ENCODE measurements around the gene PPIL1. TPM values are rescaled to one million over a fixed set of nuclear protein-coding genes. Genes with fewer than 3 reads are reported as not detected.
A peak's percentile ranks its signal among the peaks of the same experiment; 100 is the strongest.

The PPIL1 gene
- total RNA-seq, 1 donor from 2014 or later, result 25.6 TPM

DNA sequence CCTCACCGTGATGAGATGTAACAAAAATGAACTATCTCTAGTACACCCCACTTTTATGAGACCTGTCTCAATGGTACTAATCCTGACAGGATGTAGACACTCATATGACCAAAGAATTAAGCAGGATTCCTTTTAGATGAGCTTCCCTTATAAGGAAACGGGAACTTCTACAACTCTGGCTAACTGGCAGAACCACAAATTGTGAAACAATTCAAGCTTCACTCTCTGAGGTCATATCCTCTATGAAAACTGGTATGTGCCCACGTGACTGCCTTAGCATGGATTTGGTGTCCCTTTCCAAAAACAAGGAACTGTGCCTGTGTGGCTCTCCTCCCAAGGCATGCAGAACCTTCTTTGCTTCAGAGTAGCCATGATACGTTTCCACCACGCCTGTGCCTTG lies 21.3 kb downstream of the PPIL1 start:
- Mint-ChIP-seq H3K4me3 (ENCODE audit: unreplicated experiment) (no peak overlapping the region), H3K4me1 (ENCODE audit: low read depth) (peaks cover 32% of the 10 kb centered on the region), H3K36me3 (ENCODE audit: low read depth) (peaks cover 14% of the 10 kb centered on the region)

DNA sequence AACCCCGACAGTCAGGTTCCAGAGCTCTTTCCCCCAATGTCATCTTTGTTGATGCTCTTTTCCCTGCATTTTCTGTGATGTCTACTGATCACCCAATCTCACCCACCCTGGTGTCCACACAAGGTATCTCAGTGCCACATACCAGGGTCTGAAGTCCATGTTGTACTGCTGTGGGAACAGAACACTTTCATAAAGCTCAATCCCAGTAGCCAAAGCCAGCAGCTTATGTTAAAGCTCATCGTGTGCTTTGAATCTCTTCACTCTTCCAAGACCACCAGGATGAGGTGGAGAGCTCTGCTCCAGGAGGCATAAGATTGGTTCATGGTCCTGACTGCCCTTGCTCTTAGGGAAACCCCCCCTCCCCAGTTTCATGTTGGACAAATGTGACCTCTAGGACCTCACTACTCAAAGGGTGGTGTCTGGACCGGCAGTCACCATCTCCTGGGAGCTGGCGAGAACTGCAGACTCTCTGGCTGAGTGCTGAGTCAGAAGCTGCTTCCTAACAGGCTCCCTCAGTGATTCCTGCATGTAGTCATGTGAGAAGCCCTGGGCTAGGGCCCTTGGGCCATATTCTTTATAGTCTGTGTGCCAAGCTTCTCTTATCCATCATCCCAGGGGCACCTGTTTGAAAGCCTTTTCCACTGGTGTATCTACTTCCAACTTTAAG lies 22.0 kb downstream of the PPIL1 start:
- TF ChIP-seq, protein P1, sequence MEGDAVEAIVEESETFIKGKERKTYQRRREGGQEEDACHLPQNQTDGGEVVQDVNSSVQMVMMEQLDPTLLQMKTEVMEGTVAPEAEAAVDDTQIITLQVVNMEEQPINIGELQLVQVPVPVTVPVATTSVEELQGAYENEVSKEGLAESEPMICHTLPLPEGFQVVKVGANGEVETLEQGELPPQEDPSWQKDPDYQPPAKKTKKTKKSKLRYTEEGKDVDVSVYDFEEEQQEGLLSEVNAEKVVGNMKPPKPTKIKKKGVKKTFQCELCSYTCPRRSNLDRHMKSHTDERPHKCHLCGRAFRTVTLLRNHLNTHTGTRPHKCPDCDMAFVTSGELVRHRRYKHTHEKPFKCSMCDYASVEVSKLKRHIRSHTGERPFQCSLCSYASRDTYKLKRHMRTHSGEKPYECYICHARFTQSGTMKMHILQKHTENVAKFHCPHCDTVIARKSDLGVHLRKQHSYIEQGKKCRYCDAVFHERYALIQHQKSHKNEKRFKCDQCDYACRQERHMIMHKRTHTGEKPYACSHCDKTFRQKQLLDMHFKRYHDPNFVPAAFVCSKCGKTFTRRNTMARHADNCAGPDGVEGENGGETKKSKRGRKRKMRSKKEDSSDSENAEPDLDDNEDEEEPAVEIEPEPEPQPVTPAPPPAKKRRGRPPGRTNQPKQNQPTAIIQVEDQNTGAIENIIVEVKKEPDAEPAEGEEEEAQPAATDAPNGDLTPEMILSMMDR (IDR thresholded peaks at IDR 0.05), result peak; percentile 14

More for the DNA sequence above, 21.3 kb downstream of the PPIL1 start:
- peaks cover 5% of the 10 kb centered on the region for H3K9me3 Mint-ChIP-seq (ENCODE audit: low read depth)
- H3K27ac Mint-ChIP-seq (ENCODE audit: unreplicated experiment), result peak overlapping the region; percentile 30
- TF ChIP-seq, protein P1 (IDR thresholded peaks at IDR 0.05), result no peak
- DNase-seq (ENCODE audit: low spot score), result no peak
- H3K27me3 Mint-ChIP-seq (ENCODE audit: low read depth), result no peaks in the 10 kb centered on the region

DNA sequence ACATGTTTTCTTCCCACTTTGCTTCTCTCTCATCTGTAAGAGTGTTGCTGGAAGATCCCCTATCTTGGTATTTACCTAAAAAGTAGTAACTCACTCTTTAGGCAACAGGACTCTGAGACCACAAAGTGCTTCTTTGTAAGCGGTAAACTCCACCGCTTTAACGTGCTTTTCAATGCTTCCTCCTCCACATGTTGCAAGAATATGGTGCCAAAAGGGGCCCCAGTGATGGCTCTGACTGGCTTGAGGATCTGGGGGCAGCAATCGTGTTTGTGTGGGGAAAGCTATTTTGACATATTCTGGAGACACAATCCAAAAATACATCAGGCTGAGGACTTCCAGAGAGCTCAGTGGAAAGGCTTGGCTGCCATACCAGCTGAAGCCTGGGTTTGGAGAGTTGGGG lies 23.0 kb downstream of the PPIL1 start:
- TF ChIP-seq, protein P1 (IDR thresholded peaks at IDR 0.05), result no peak
- Mint-ChIP-seq H3K9me3 (ENCODE audit: low read depth) (peaks cover 5% of the 10 kb centered on the region), H3K36me3 (ENCODE audit: low read depth) (peaks cover 14% of the 10 kb centered on the region), H3K4me1 (ENCODE audit: low read depth) (peaks cover 30% of the 10 kb centered on the region), H3K27me3 (ENCODE audit: low read depth) (no peaks in the 10 kb centered on the region), H3K4me3 (ENCODE audit: unreplicated experiment) (no peak overlapping the region), H3K27ac (ENCODE audit: unreplicated experiment) (no peak overlapping the region)
- DNase-seq (ENCODE audit: low spot score), result no peak

More for the DNA sequence above, 22.0 kb downstream of the PPIL1 start:
- Mint-ChIP-seq H3K36me3 (ENCODE audit: low read depth) (peaks cover 14% of the 10 kb centered on the region), H3K4me3 (ENCODE audit: unreplicated experiment) (no peak overlapping the region), H3K27me3 (ENCODE audit: low read depth) (no peaks in the 10 kb centered on the region), H3K9me3 (ENCODE audit: low read depth) (peaks cover 5% of the 10 kb centered on the region), H3K27ac (ENCODE audit: unreplicated experiment) (peak overlapping the region; percentile 30), H3K4me1 (ENCODE audit: low read depth) (peaks cover 30% of the 10 kb centered on the region)
- no peak for DNase-seq (ENCODE audit: low spot score)

DNA sequence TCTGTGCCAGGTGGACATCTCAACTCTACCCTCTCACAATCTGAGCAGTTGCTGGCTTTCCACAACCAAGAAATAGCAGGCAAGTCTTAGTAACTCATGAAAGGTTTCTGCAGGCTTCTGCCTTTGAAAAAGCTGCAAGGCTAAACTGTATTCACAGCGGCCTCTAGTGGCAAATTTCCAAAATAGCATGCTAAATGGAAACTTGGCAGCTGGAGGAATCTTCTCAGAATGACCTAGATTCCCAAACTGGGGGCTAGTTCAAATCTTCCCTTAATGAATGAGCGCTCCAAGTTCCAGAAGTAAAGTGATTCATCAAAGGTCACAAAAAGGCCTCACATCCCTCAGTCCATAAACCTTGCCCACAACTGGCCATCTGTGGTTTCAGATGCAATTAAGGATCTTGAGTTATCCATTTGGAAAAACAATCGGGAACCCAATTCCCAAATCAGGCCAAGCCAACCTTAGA lies 23.4 kb downstream of the PPIL1 start:
- Mint-ChIP-seq H3K4me1 (ENCODE audit: low read depth) (peaks cover 30% of the 10 kb centered on the region), H3K27me3 (ENCODE audit: low read depth) (no peaks in the 10 kb centered on the region), H3K27ac (ENCODE audit: unreplicated experiment) (no peak overlapping the region), H3K36me3 (ENCODE audit: low read depth) (peaks cover 12% of the 10 kb centered on the region), H3K9me3 (ENCODE audit: low read depth) (peaks cover 5% of the 10 kb centered on the region), H3K4me3 (ENCODE audit: unreplicated experiment) (no peak overlapping the region)
- TF ChIP-seq, protein P1 (IDR thresholded peaks at IDR 0.05), result peak; percentile 87
- DNase-seq (ENCODE audit: low spot score), result no peak

DNA sequence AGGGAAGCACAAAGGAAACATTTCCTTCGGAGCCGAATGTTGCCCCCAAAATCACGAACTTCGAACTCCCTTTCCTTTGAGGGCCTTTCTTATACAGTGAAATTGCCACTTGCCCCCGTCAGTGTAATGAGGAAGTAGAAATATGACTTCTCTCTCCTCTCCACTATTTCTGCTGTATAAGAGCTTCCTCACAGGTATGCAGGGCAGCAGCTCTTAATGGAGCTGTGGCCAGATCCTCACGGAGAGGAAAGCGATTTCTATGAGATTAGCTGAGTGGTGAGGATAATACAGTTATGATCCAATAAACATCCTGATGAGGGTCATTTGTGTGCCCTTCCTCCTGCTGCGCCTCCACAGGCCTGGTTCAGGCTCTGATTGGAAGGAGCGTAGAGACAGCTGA lies 24.6 kb downstream of the PPIL1 start:
- Mint-ChIP-seq H3K4me3 (ENCODE audit: unreplicated experiment) (no peak overlapping the region), H3K36me3 (ENCODE audit: low read depth) (peaks cover 10% of the 10 kb centered on the region), H3K4me1 (ENCODE audit: low read depth) (peaks cover 30% of the 10 kb centered on the region), H3K27me3 (ENCODE audit: low read depth) (no peaks in the 10 kb centered on the region), H3K9me3 (ENCODE audit: low read depth) (peaks cover 5% of the 10 kb centered on the region), H3K27ac (ENCODE audit: unreplicated experiment) (peak overlapping the region; percentile 50)
- no peak for DNase-seq (ENCODE audit: low spot score)
- TF ChIP-seq, protein P1 (IDR thresholded peaks at IDR 0.05), result no peak
